Measurements from ENCODE around the gene NTRK2.

- TF ChIP-seq CTCF (IDR thresholded peaks at IDR 0.05; ENCODE audit: low read depth, low read length, poor library complexity, severe bottlenecking) (no peak), EZH2phosphoT487 (IDR thresholded peaks at IDR 0.05; ENCODE audit: borderline replicate concordance, low read length) (no peak)
These were observed 270.2 kb downstream of the NTRK2 start for GRCh38 chr9:84939774-84940173.
